ENCODE results near the gene CUBN.

CUBN gene

GRCh38 chr10:16988900-16989299, 140.7 kb downstream of the CUBN start:
- Histone ChIP-seq H3K9ac (no peak overlapping the region), H3K4me1 (no peaks in the 10 kb centered on the region), H3K27me3 (ENCODE audit: control insufficient read depth, insufficient read depth, low read length) (no peaks in the 10 kb centered on the region), H3K79me2 (no peaks in the 10 kb centered on the region), H3K4me3 (ENCODE audit: low read depth, low read length) (no peak overlapping the region), H3K36me3 (ENCODE audit: control insufficient read depth, insufficient read depth, low read length) (no peaks in the 10 kb centered on the region), H3K4me2 (ENCODE audit: low read length) (no peak overlapping the region), H3K27ac (no peak overlapping the region), H2AFZ (no peak overlapping the region), H3K9me3 (ENCODE audit: control insufficient read depth, low read length) (no peaks in the 10 kb centered on the region)
- no peak for TF ChIP-seq CTCF (IDR thresholded peaks at IDR 0.05)

GRCh38 chr10:16987976-16988610, 141.5 kb downstream of the CUBN start:
- H3K27me3 ChIP-seq (ENCODE audit: control insufficient read depth, insufficient read depth, low read length), result no peaks in the 10 kb centered on the region
- H3K9ac ChIP-seq, result no peak overlapping the region
- H3K4me1 ChIP-seq, result no peaks in the 10 kb centered on the region
- no peaks in the 10 kb centered on the region for H3K9me3 ChIP-seq (ENCODE audit: control insufficient read depth, low read length)
- TF ChIP-seq CTCF (IDR thresholded peaks at IDR 0.05), result no peak
- no peak overlapping the region for H3K4me2 ChIP-seq (ENCODE audit: low read length)
- no peak overlapping the region for H2AFZ ChIP-seq
- H3K79me2 ChIP-seq, result no peaks in the 10 kb centered on the region
- no peak overlapping the region for H3K4me3 ChIP-seq (ENCODE audit: low read depth, low read length)
- no peak overlapping the region for H3K27ac ChIP-seq
- no peaks in the 10 kb centered on the region for H3K36me3 ChIP-seq (ENCODE audit: control insufficient read depth, insufficient read depth, low read length)

- no peak for TF ChIP-seq CTCF (IDR thresholded peaks at IDR 0.05)
- Histone ChIP-seq H3K4me3 (ENCODE audit: low read depth, low read length) (no peak overlapping the region), H3K9ac (no peak overlapping the region), H3K4me2 (ENCODE audit: low read length) (no peak overlapping the region), H3K27me3 (ENCODE audit: control insufficient read depth, insufficient read depth, low read length) (no peaks in the 10 kb centered on the region), H3K27ac (no peak overlapping the region), H2AFZ (no peak overlapping the region), H3K36me3 (ENCODE audit: control insufficient read depth, insufficient read depth, low read length) (no peaks in the 10 kb centered on the region), H3K79me2 (no peaks in the 10 kb centered on the region), H3K9me3 (ENCODE audit: control insufficient read depth, low read length) (no peaks in the 10 kb centered on the region), H3K4me1 (no peaks in the 10 kb centered on the region)
These were observed 142.4 kb downstream of the CUBN start for GRCh38 chr10:16987206-16987621.

GRCh38 chr10:16986406-16987205, 143.0 kb downstream of the CUBN start:
- H3K27ac ChIP-seq, result no peak overlapping the region

More at GRCh38 chr10:16986406-16987205, 143.0 kb downstream of the CUBN start:
- no peak overlapping the region for H3K4me2 ChIP-seq (ENCODE audit: low read length)
- no peaks in the 10 kb centered on the region for H3K9me3 ChIP-seq (ENCODE audit: control insufficient read depth, low read length)
- no peak overlapping the region for H3K9ac ChIP-seq
- H3K36me3 ChIP-seq (ENCODE audit: control insufficient read depth, insufficient read depth, low read length), result no peaks in the 10 kb centered on the region
- H3K4me1 ChIP-seq, result no peaks in the 10 kb centered on the region
- no peaks in the 10 kb centered on the region for H3K79me2 ChIP-seq
- H2AFZ ChIP-seq, result no peak overlapping the region
- H3K27me3 ChIP-seq (ENCODE audit: control insufficient read depth, insufficient read depth, low read length), result no peaks in the 10 kb centered on the region
- TF ChIP-seq CTCF (IDR thresholded peaks at IDR 0.05), result no peak
- H3K4me3 ChIP-seq (ENCODE audit: low read depth, low read length), result no peak overlapping the region

Data from parathyroid adenoma (tissue), 2 donors.